K562 (cell line): ENCODE measurements around the gene VWA2.

Source experiments
- EZH2 ChIP-seq: IDR thresholded peaks from 2 replicates; pipeline ENCODE4 v1.6.1; 2012; ENCODE audit warnings: low read depth, mild to moderate bottlenecking, inconsistent platforms, low read length, borderline replicate concordance
- FOXJ3 ChIP-seq: sonication (generic); formaldehyde crosslinking; IDR thresholded peaks from 2 replicates; pipeline ENCODE4 v1.4.0; 2020; ENCODE audit warnings: mild to moderate bottlenecking, missing genetic modification reagents
- NCOR1 ChIP-seq: fragments of 450-650 bp; IDR thresholded peaks from 2 replicates; pipeline ENCODE4 v1.6.1; 2016; ENCODE audit warnings: mild to moderate bottlenecking, moderate library complexity

DNA sequence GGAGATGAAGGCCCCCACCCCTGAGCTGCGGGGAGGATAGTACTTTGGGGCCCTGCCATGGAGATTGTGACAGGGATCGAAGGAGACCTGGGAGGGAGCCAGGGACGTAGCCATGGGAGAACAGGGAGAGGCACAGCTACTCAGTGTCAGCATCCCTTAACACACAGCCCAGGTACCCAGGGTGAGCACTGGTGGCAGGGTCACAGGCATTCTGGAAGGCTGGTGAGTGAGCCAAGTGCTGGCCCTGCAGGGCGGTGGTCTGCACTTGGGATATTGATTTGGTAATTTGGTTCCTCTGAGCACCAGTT, 39.8 kb downstream of the VWA2 start:
- TF ChIP-seq EZH2: no peak
- no peak for TF ChIP-seq FOXJ3 (CRISPR knock-in tag)
- TF ChIP-seq NCOR1: no peak
